HAP-1 (cell line): Measurements from ENCODE around the gene TBX1.

Experiments
- DNase-seq, 2 experiments: peaks; one replicate each; pipeline ENCODE4 v3.0.0-alpha.2; 2016 to 2020; ENCODE audit warnings: low spot score in 2 of 2
- H3K27me3 ChIP-seq: fragments of 250-450 bp; sonication (Bioruptor Pico); 2 replicates; pipeline ENCODE4 v1.5.1; 2020; ENCODE audit warnings: low read depth, mild to moderate bottlenecking, moderate library complexity
- H3K36me3 ChIP-seq: fragments of 250-450 bp; sonication (Bioruptor Pico); replicated peaks from 2 replicates; pipeline ENCODE4 v1.5.1; 2020; ENCODE audit warnings: mild to moderate bottlenecking
- H3K4me1 ChIP-seq: fragments of 250-450 bp; sonication (Bioruptor Pico); 2 replicates; pipeline ENCODE4 v1.5.1; 2020; ENCODE audit warnings: mild to moderate bottlenecking
- H3K4me3 ChIP-seq: fragments of 250-450 bp; sonication (Bioruptor Pico); 2 replicates; pipeline ENCODE4 v1.5.1; 2020; ENCODE audit warnings: mild to moderate bottlenecking, moderate library complexity
- H3K9me3 ChIP-seq: fragments of 250-450 bp; sonication (Bioruptor Pico); 2 replicates; pipeline ENCODE4 v1.5.1; 2020; ENCODE audit warnings: mild to moderate bottlenecking, moderate library complexity
- in situ Hi-C: fragments of 300-500 bp; cut with MboI; formaldehyde crosslinking; loops from 3 replicates; pipeline ENCODE4 v1.14.3; 2020; ENCODE audit warnings: low sequenced_read_pairs, inconsistent platforms, mixed read lengths

The TBX1 gene

DNA sequence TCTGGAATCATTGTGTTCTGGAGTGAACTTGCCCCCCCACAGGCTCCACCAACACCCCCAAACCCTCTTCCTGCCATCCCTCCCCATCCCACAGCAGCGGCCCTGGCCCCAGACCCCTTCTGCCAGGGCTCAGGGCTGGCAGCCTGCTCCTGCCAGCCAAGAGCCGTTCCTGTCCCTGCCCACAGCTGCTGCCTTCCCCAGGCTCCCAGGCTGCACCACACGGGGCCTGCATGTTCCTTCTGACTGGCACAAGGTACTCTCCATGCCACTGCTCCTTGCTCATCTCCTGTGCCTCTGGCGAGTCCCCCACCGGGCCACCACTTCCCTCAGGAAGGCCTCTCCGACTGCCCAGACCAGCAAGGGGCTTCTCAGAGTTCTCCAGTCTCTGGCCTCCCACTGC, 32.3 kb upstream of the TBX1 start:
- in situ Hi-C loops, result no loop called here

DNA sequence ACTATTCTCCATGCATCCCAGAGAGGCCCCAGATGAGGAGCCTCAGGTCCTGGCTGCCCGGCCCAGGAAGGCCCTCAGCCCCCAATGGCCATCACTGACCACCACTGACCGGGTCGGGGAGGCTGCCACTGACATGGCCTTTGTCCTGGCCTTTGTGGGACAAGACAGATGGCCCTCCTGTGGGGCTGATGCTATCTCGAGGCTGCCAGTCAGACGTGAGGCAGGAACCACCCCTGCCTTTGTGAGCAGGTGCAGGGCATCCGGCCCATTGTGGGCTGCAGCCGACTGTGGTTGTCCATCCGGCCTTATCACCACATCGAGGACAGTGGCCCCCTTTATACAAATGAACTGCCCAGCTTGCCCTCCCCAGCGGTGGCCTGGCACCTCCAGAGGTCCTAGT, 31.7 kb upstream of the TBX1 start:
- DNase-seq, result no peak
- no peak overlapping the region for H3K4me3 ChIP-seq
- no peaks in the 10 kb centered on the region for H3K36me3 ChIP-seq
- in situ Hi-C loops, result no loop called here
- no peaks in the 10 kb centered on the region; the same call in 1 of the 2 replicates for H3K9me3 ChIP-seq
- peaks cover 19% of the 10 kb centered on the region for H3K27me3 ChIP-seq
- no peaks in the 10 kb centered on the region; the same call in 1 of the 2 replicates for H3K4me1 ChIP-seq

More for the DNA sequence above, 32.3 kb upstream of the TBX1 start:
- DNase-seq, result no peak
- peaks cover 3% of the 10 kb centered on the region for H3K4me1 ChIP-seq
- H3K36me3 ChIP-seq, result no peaks in the 10 kb centered on the region
- H3K9me3 ChIP-seq, result no peaks in the 10 kb centered on the region; the same call in 1 of the 2 replicates
- no peak overlapping the region for H3K4me3 ChIP-seq
- peaks cover 19% of the 10 kb centered on the region for H3K27me3 ChIP-seq

DNA sequence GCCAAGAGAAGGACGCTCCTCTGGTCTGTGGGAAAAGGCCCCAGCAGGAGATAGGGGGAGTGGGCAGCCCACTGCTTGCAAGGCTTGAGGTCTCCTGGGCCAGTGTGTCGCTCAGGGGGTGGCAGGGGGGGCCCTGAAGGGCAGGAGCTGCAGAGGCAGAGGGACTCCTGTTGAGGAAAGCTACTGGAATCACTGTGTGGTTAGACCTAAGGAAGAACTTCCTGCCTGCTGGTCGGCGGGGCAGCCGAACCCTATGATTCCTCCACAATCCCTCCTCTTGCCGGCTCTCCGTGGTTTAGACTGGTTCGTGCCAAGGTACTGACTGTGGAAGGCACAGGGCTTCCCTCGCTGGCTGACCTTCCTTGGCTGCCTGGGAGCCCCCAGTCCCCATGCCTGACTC, 31.1 kb upstream of the TBX1 start:
- no peaks in the 10 kb centered on the region for H3K36me3 ChIP-seq

DNA sequence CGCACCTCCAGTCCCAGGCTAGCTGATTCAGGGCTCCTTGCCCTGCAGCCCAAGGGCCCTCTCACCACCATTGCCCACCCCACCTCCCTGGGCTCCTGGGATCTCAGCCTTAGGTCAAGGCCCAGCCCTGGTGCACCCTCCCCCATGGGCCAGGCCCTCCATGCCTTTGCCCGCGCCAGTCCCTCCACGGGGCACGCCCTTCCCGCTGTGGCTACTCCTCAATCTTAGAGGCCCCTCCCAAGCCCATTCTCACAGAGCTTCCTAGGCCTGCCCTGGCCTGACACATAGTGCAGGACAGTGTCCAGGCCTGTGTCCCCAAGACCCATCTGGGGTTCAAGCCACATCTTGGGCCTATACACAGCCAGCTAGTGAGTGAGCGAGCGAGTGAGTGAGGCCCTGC, 30.4 kb upstream of the TBX1 start:
- in situ Hi-C loops, result loop anchor here (5.0 kb wide), 1 partner anchor 182 kb away; no protein-coding TSS in a partner anchor

More for the DNA sequence above, 31.1 kb upstream of the TBX1 start:
- Histone ChIP-seq H3K4me3 (no peak overlapping the region), H3K4me1 (no peaks in the 10 kb centered on the region), H3K9me3 (no peaks in the 10 kb centered on the region; the same call in 1 of the 2 replicates), H3K27me3 (peaks cover 16% of the 10 kb centered on the region)
- in situ Hi-C loops, result no loop called here
- no peak for DNase-seq

DNA sequence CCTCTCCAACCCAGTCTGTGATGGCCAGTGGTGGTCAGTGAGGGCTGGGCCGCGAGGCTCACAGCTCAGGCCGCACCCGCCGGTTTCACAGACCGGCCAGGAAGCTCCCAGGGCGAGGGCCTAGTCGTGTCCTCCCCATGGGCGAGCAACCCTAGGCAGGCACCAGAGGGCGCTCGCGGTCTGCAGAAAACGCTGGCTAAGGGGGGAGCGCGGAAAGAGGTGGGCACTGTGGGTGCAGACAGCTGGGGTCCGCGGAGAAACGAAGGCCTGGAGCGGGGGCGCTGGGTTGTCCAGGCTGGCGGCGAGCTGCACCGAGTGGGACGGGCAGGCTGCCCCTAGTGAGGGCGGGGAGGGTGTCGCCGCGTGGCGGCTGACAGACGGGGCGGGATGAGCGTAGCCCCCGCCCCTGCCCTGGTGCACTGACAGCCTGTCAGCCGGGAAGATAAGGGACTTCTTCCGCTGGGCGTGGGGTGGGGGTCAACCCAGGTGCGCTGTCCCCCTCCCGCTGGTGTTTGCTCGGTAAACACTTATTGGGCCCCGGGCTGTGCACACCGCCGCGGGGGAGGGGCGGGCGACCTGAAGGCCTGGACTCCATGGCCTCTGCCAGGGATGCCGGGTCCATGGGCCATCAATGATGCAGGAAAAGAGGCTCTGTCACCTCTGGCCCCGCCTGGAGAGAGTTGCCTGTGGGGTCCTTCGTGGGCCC, 29.8 kb upstream of the TBX1 start:
- H3K27me3 ChIP-seq, result peaks cover 13% of the 10 kb centered on the region
- no peaks in the 10 kb centered on the region for H3K4me1 ChIP-seq
- peak; percentile 69 to 93 for DNase-seq
- H3K9me3 ChIP-seq, result no peaks in the 10 kb centered on the region; the same call in 1 of the 2 replicates
- H3K4me3 ChIP-seq, result peak overlapping the region; percentile 38
- no peaks in the 10 kb centered on the region for H3K36me3 ChIP-seq
- in situ Hi-C loops, result loop anchor here (5.0 kb wide), 1 partner anchor 181 kb away; no protein-coding TSS in a partner anchor

More for the DNA sequence above, 30.4 kb upstream of the TBX1 start:
- H3K9me3 ChIP-seq, result no peaks in the 10 kb centered on the region; the same call in 1 of the 2 replicates
- H3K36me3 ChIP-seq, result no peaks in the 10 kb centered on the region
- H3K4me3 ChIP-seq, result no peak overlapping the region
- no peak for DNase-seq
- peaks cover 13% of the 10 kb centered on the region for H3K27me3 ChIP-seq
- H3K4me1 ChIP-seq, result no peaks in the 10 kb centered on the region

DNA sequence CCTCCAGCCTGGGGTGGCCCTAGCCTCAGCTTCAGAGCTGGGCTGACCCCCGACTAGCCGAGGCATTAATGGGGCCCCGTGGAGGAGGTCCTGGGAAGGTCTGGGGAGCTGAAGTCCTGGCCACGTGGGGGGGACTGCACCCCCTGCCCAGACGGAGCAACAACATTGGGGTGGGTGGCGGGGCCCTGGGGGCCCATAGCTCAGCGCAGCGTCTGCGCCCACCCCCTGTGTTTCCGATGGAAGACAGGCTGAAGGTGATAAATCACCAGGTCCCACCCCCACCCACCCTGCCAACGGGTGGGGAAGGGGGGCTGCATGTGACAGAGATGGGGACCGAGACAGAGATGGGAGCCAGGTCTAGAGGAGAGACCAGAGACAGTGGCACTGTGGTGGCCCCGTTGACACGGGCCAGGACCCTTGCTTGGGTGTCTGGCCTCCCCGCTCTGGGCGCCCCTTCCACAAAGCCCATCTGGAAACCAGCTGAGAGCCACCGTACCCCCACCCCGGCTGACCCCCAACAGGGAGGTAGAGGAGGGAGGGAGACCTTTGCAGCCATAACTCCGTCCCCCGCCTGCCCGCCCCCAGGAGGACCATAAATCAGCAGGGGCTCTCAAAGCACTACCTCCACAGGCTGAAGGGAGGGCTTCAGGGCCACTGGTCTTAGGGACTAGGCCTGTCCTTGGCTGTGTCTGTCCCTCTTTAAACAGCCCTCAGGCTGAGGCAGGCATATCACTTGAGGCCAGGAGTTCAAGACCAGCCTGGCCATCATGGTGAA, 29.0 kb upstream of the TBX1 start:
- no peaks in the 10 kb centered on the region for H3K4me1 ChIP-seq
- no peak for DNase-seq
- in situ Hi-C loops, result loop anchor here (5.0 kb wide), 1 partner anchor 181 kb away; no protein-coding TSS in a partner anchor
- H3K4me3 ChIP-seq, result no peak overlapping the region; the same call in 1 of the 2 replicates
- H3K9me3 ChIP-seq, result no peaks in the 10 kb centered on the region; the same call in 1 of the 2 replicates
- peaks cover 13% of the 10 kb centered on the region for H3K27me3 ChIP-seq
- H3K36me3 ChIP-seq, result no peaks in the 10 kb centered on the region

DNA sequence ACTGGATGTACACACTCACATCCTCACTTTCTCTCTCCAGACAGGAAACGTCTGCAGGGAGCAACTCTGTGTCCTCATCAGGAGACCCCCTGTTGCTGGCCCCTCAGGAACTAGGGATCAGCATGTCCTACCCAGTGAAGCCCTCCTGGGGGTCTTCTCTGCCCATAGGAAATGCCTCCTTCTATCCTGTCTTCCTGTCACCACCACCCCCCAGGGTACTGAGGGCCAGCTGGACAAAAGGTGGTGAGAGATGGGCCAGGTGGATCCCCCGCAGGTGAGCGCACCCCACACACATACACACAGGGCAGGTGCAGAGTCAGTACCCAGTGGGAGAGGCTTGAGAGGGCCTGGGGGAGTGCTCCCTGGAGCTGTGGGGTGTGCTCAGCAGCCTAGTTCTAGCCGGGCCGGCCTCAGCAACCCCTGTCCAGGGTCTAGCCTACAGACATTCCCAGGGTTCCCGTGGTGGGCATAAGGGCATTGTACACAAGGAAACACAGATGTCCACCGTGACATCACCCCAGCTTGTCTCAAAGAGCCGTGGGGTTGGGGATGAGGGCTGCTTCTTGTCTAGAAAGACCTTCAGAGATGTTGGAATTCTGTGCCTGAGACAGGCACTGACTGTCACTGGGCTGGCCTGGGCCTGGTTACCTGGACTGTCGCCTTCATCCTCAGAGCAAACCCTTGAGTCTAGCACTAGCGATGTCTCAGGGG, 28.0 kb upstream of the TBX1 start:
- H3K9me3 ChIP-seq, result no peaks in the 10 kb centered on the region; the same call in 1 of the 2 replicates
- H3K4me1 ChIP-seq, result no peaks in the 10 kb centered on the region
- H3K4me3 ChIP-seq, result no peak overlapping the region
- DNase-seq, result no peak
- peaks cover 13% of the 10 kb centered on the region for H3K27me3 ChIP-seq
- H3K36me3 ChIP-seq, result no peaks in the 10 kb centered on the region
- in situ Hi-C loops, result loop anchor here (5.0 kb wide), 1 partner anchor 180 kb away; no protein-coding TSS in a partner anchor

DNA sequence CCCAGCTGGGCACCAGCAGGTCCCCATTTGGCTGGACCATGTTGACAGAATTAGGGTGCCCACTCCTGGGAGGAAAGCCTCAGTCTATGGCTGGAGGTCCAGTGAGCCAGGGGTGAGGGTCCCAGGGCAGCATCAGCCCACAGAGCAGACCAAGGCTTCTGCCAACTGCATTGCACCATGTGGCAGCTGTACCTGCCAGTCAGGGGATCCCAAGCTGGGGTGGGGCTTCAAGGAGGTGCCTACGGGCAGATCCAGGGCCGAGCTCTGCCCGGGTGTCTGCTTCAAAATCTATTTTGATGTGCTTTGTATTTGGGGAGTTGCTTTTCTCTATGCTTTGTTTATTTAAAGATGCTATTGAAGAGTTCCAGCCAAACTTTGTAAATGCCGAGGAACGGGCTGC, 26.8 kb upstream of the TBX1 start:
- in situ Hi-C loops, result loop anchor here (5.0 kb wide), 1 partner anchor 179 kb away; no protein-coding TSS in a partner anchor
- Histone ChIP-seq H3K9me3 (no peaks in the 10 kb centered on the region; the same call in 1 of the 2 replicates), H3K4me3 (no peak overlapping the region), H3K27me3 (peaks cover 1% of the 10 kb centered on the region), H3K36me3 (no peaks in the 10 kb centered on the region), H3K4me1 (no peaks in the 10 kb centered on the region)
- no peak for DNase-seq

DNA sequence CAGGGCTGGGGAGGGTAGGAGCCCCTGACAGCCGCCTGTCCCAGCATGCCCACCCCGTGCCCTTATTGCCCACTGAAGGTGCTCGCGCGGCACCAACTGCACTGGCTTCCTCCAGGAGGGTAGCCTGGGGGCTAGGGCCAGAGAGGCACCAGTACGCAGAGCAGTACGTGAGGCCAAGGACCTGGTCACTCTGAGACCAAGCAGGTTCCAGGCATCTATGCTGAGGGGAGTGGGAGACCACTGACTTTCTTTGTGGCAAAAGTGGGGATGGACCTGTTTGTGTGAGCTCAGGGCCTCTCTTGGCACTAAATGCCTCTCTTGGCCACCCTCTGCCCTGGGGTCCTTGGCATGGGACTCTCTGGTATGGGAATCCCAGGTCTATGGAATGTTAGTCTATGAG, 26.4 kb upstream of the TBX1 start:
- H3K27me3 ChIP-seq, result no peaks in the 10 kb centered on the region

DNA sequence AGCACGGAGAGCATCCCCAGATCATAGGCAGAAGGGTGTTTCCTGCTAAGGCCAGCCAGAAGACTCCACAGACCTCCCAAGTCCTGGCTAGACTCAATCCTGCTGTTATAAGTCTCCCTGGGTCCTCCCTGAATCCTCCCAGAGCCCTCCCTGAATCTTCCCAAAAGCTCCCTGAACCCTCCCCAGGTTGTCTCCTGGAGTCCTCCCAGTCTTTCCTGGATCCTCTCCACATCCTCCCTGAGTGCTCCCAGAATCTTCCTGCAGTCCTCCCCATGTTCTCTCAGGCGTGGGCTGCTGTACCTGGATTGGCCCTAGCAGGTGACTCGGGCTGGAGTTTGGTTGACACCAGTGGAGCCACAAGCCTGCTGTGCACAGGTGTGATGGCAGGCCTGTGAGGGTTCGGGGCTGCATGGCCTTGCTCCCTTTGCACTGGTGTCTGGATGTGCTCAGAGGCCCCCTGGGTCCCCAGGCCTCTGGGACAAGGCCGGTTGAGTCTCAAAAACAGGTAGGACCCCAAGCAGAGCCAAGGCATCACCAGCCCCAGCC, 25.7 kb upstream of the TBX1 start:
- no peak for DNase-seq
- no peaks in the 10 kb centered on the region for H3K27me3 ChIP-seq
- no peaks in the 10 kb centered on the region; the same call in 1 of the 2 replicates for H3K9me3 ChIP-seq
- in situ Hi-C loops, result loop anchor here (5.0 kb wide), 1 partner anchor 177 kb away; no protein-coding TSS in a partner anchor
- no peak overlapping the region for H3K4me3 ChIP-seq
- H3K36me3 ChIP-seq, result no peaks in the 10 kb centered on the region
- no peaks in the 10 kb centered on the region for H3K4me1 ChIP-seq

More for the DNA sequence above, 26.4 kb upstream of the TBX1 start:
- H3K4me3 ChIP-seq, result no peak overlapping the region
- no peaks in the 10 kb centered on the region for H3K36me3 ChIP-seq
- no peak for DNase-seq
- in situ Hi-C loops, result loop anchor here (5.0 kb wide), 1 partner anchor 178 kb away; no protein-coding TSS in a partner anchor
- no peaks in the 10 kb centered on the region; the same call in 1 of the 2 replicates for H3K9me3 ChIP-seq
- no peaks in the 10 kb centered on the region for H3K4me1 ChIP-seq

DNA sequence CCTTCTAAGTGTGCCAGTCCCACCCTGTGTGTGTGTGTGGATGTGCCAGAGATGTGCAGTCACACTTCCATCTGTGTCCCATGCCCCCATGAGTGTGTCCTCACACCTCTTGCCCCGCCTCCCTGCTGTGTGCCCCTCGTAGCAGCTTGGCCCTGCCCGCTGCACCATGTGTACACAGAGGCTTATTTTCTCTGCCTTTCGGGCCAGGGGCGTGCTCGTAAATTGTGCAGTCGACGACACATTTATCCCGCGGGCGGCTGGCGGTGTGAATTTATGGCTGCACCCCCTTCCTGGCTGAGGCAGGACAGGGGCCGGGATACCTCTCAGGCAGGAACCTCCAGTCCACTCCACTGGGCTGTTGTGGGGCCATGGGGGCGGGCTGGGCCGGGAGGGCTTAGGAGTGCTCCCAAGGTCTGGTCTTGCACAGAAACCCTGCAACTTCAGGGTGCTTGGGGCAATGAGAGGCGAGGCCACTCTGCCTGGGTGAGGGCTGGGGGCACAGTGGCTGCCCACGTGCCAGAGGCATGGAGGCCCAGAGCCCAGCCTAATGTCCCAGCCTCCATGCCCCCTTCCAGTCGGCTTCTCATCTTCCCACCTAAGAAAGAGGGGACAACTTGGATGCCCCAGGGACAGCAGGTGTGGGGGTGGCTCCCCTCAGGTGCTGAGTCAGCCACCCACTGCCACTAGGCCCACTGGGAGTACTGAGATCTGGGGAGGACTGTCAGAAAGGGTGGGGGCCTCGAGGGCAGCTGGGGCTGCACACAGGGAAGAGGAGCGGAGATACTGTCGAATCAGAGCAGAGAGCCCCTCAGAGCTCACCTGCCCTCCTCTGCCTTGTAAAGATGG, 24.7 kb upstream of the TBX1 start:
- in situ Hi-C loops, result no loop called here
- no peaks in the 10 kb centered on the region for H3K36me3 ChIP-seq

DNA sequence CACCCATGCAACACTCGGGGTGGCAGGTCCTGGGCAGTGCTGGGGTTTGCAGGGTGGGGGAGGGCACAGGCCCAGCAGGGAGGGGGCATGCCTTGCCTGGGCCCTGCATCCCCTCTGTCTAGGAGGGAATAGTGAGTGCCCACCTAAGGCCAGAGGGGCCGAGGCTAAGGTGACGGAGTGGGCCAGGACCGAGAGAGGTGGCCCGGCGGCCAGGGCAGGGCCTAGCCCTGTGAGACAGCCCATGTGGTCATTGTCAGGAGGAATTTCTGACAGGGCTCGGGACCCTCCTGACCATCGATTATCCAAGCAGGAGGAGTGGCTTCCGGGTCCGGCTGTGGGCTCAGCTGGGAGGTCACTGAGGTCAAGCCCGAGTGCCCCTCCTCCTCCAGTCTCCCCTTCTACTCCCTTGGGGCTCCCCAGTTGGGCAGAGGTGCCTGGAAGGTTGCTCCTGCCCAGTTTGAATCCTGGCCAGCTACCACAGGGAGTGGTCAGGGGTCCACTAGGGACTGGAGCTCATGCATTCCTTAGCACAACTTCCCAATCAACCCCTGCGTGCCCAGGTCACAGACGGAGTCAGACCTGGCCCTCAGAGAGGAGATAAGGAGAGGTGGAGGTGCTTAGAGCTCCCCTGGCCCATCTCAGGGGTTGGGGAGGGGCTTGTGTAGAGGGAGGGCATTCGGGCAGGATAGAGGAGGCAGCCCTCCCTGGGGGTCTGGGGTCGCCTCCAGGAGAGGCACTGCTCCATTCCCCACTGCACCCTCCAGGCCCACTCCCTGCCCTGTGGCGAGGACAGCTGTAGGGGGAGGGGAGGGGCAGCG, 22.5 kb upstream of the TBX1 start:
- no peak for DNase-seq
- H3K36me3 ChIP-seq, result no peaks in the 10 kb centered on the region
- no peak overlapping the region for H3K4me3 ChIP-seq
- no peaks in the 10 kb centered on the region for H3K4me1 ChIP-seq
- H3K9me3 ChIP-seq, result no peaks in the 10 kb centered on the region
- no peaks in the 10 kb centered on the region for H3K27me3 ChIP-seq
- in situ Hi-C loops, result no loop called here

More for the DNA sequence above, 24.7 kb upstream of the TBX1 start:
- H3K4me1 ChIP-seq, result no peaks in the 10 kb centered on the region
- H3K9me3 ChIP-seq, result no peaks in the 10 kb centered on the region; the same call in 1 of the 2 replicates
- no peak for DNase-seq
- no peak overlapping the region for H3K4me3 ChIP-seq
- no peaks in the 10 kb centered on the region for H3K27me3 ChIP-seq
